K562 (cell line): ENCODE results near the gene TP73. TPM values are rescaled to one million over a fixed set of nuclear protein-coding genes. Genes with fewer than 3 reads are reported as not detected.

Source experiments
- ATAC-seq: fragments of 200-7000 bp; cut with Tn5 transposase; 3 replicates; pipeline ENCODE4 v1.9.1; 2020; ENCODE audit warnings: moderate library complexity
- BruUV-seq: library from RNA; stranded (reverse); fragments of 400-500 nt; replicated peaks from 2 replicates; lab custom pipeline; 2021; lab: Mats Ljungman, UMichigan
- CTCF ChIA-PET: fragments of 300-600 bp; formaldehyde crosslinking; extraction: SDS; loops from one replicate; lab custom pipeline; 2021; ENCODE audit warnings: low intra/inter-chr PET ratio; lab: Yijun Ruan, JAX
- POLR2A ChIA-PET: fragments of 300-600, 350-650 bp; sonication (Branson Sonifier 250); formaldehyde crosslinking; extraction: SDS; loops from one replicate; lab custom pipeline; 2021; ENCODE audit warnings: antibody characterized with exemption, inconsistent platforms; lab: Yijun Ruan, JAX
- DNase-seq, 4 experiments: peaks; one replicate each; pipeline versions ENCODE4 v3.0.0 to v3.0.0-alpha.2; 2011 to 2018; ENCODE audit warnings: low spot score in 3 of 4, mixed read lengths in 3 of 4; ENCODE audit errors: extremely low read depth in 1 of 4
- FAIRE-seq: peaks from 2 replicates; lab custom pipeline; 2011; peaks lifted over from hg19 to GRCh38; lab: Jason Lieb, UNC
- H2AFZ ChIP-seq: 2 replicates; pipeline ENCODE4 v1.6.0; 2011; ENCODE audit warnings: low read depth, low read length, control low read depth, inconsistent platforms
- H3K27ac ChIP-seq: fragments of 200-600 bp; 3 replicates; pipeline ENCODE4 v1.8.0; 2011; ENCODE audit warnings: low read depth, mild to moderate bottlenecking, control low read depth, inconsistent platforms, low read length, moderate library complexity, mixed read lengths; ENCODE audit errors: extremely low read depth
- H3K27me3 ChIP-seq, 2 experiments: fragments of 300-600 bp in 1 of 2; 2 replicates in 1 of 2; 3 replicates in 1 of 2; pipeline versions ENCODE4 v1.6.0 to v1.8.0; 2011; ENCODE audit warnings: inconsistent platforms in 2 of 2, low read length in 2 of 2, mild to moderate bottlenecking in 1 of 2, mixed read lengths in 1 of 2, moderate library complexity in 1 of 2; ENCODE audit not compliant: control insufficient read depth in 2 of 2, insufficient read depth in 2 of 2
- H3K36me3 ChIP-seq: fragments of 300-600 bp; 3 replicates; pipeline ENCODE4 v1.8.0; 2011; ENCODE audit warnings: mild to moderate bottlenecking, low read length, inconsistent platforms; ENCODE audit not compliant: control insufficient read depth, insufficient read depth
- H3K4me1 ChIP-seq, 2 experiments: fragments of 200-600 bp in 1 of 2; replicated peaks in 1 of 2; 2 replicates in 1 of 2; 3 replicates in 1 of 2; pipeline versions ENCODE4 v1.5.1 to v1.8.0; 2011; ENCODE audit warnings: inconsistent platforms in 2 of 2, low read length in 2 of 2, mild to moderate bottlenecking in 1 of 2, mixed read lengths in 1 of 2, moderate library complexity in 1 of 2; ENCODE audit not compliant: control insufficient read depth in 2 of 2, insufficient read depth in 2 of 2
- H3K4me2 ChIP-seq: 2 replicates; pipeline ENCODE4 v1.6.1; 2011; ENCODE audit warnings: low read length, control low read depth, inconsistent platforms, mixed read lengths; ENCODE audit not compliant: insufficient read depth
- H3K4me3 ChIP-seq: fragments of 200-600 bp; sonication (generic), shearing (Covaris generic); 2 replicates; pipeline ENCODE4 v1.5.1; 2016; ENCODE audit warnings: control low read depth, inconsistent platforms
- H3K79me2 ChIP-seq: fragments of 200-600 bp; 3 replicates; pipeline ENCODE4 v1.8.0; 2011; ENCODE audit warnings: low read length, inconsistent platforms; ENCODE audit not compliant: control insufficient read depth, insufficient read depth
- H3K9ac ChIP-seq, 2 experiments: 2 replicates each; pipeline versions ENCODE4 v1.6.0 to v1.6.1; 2011; ENCODE audit warnings: low read depth in 2 of 2, low read length in 2 of 2, control low read depth in 1 of 2, inconsistent platforms in 1 of 2, mild to moderate bottlenecking in 1 of 2, mixed read lengths in 1 of 2; ENCODE audit not compliant: insufficient read depth in 1 of 2
- H3K9me1 ChIP-seq: one replicate; pipeline ENCODE4 v1.6.0; 2011; ENCODE audit warnings: inconsistent platforms, mild to moderate bottlenecking, low read length, moderate library complexity; ENCODE audit not compliant: control insufficient read depth, insufficient read depth
- H3K9me3 ChIP-seq: replicated peaks from 2 replicates; pipeline ENCODE4 v1.5.1; 2011; ENCODE audit warnings: low read depth, low read length, inconsistent platforms; ENCODE audit not compliant: control insufficient read depth, insufficient read depth
- H4K20me1 ChIP-seq: replicated peaks from 2 replicates; pipeline ENCODE4 v1.6.1; 2011; ENCODE audit warnings: low read length, inconsistent platforms, mixed read lengths; ENCODE audit not compliant: control insufficient read depth, insufficient read depth
- BMI1 ChIP-seq: fragments of 150-350 bp; IDR thresholded peaks from 2 replicates; pipeline ENCODE4 v1.6.1; 2014; ENCODE audit warnings: low read length
- ELF4 ChIP-seq: fragments of 450-650 bp; formaldehyde crosslinking; IDR thresholded peaks from 2 replicates; pipeline ENCODE4 v1.4.0; 2022; ENCODE audit warnings: missing genetic modification characterization
- PHF20 ChIP-seq: fragments of 450-650 bp; IDR thresholded peaks from 2 replicates; pipeline ENCODE4 v1.6.1; 2018; ENCODE audit not compliant: partially characterized antibody
- SETDB1 ChIP-seq: IDR thresholded peaks from one replicate; pipeline ENCODE4 v1.6.1; 2012; ENCODE audit warnings: low read length, control low read depth, inconsistent platforms
- TAF15 ChIP-seq: fragments of 200-400 bp; formaldehyde crosslinking; IDR thresholded peaks from 2 replicates; pipeline ENCODE4 v1.6.1; 2017; ENCODE audit warnings: mild to moderate bottlenecking, low read depth, low read length, moderate library complexity
- WGBS: fragments of 100-300 bp; shearing (Covaris generic); methylation state at CpG from one replicate; pipeline ENCODE4 v1.1.6; 2016; ENCODE audit warnings: low coverage, mixed read lengths; ENCODE audit not compliant: insufficient coverage; ENCODE audit errors: missing lambda C conversion rate; 5-methylcytosine and 5-hydroxymethylcytosine counted together
- in situ Hi-C: fragments of 300-500 bp; cut with MboI; formaldehyde crosslinking; loops from 4 replicates; pipeline ENCODE4 v1.15.0; 2018; ENCODE audit warnings: inconsistent platforms, mixed read lengths
- intact Hi-C: fragments of 100-400 bp; cut with micrococcal nuclease; formaldehyde crosslinking; loops from 2 replicates; pipeline ENCODE4 v1.14.2; 2022
- polyA plus RNA-seq, 8 experiments: library from polyadenylated mRNA; depleted of rRNA in 4 of 8; stranded (reverse) in 5 of 8; unstranded in 3 of 8; fragments of >200 nt; fragmentation: Nextera tagmentation in 2 of 8; fragmentation: Illumina TruSeq in 1 of 8; extraction: Ambion mirVana in 2 of 8; extraction: Trizol in 1 of 8; gene quantifications; 2 replicates each; pipeline versions ENCODE4 v1.2.1 to v1.2.3, GENCODE V29; 2011 to 2014; ENCODE audit warnings: inconsistent platforms in 1 of 8, missing spikeins in 1 of 8
- total RNA-seq, 7 experiments: library from RNA; depleted of rRNA in 6 of 7; stranded (reverse); fragments of >200 nt in 6 of 7; fragmentation: Illumina TruSeq in 2 of 7; extraction: Trizol in 2 of 7; gene quantifications; 2 replicates each; pipeline versions ENCODE4 v1.2.1 to v1.2.3, GENCODE V29; 2011 to 2021; ENCODE audit warnings: low replicate concordance in 1 of 7
- TF ChIP-seq, protein P1 (sequence below): sonication (generic); formaldehyde crosslinking; IDR thresholded peaks from 2 replicates; pipeline ENCODE4 v1.8.0; 2022; ENCODE audit warnings: mild to moderate bottlenecking, missing genetic modification reagents, borderline replicate concordance
- TF ChIP-seq, protein P2 (sequence below): fragments of 450-650 bp; formaldehyde crosslinking; IDR thresholded peaks from 2 replicates; pipeline ENCODE4 v1.4.0; 2022; ENCODE audit warnings: missing genetic modification characterization
- TF ChIP-seq, protein P3 (sequence below), 2 experiments: fragments of 450-650 bp; conservative IDR thresholded peaks; 2 replicates each; pipeline ENCODE4 v1.6.1; 2017; ENCODE audit warnings: mild to moderate bottlenecking in 2 of 2, moderate library complexity in 2 of 2
- TF ChIP-seq, protein P4 (sequence below): sonication (generic); formaldehyde crosslinking; IDR thresholded peaks from 2 replicates; pipeline ENCODE4 v1.8.0; 2022; ENCODE audit warnings: missing genetic modification reagents, mild to moderate bottlenecking, borderline replicate concordance
- TF ChIP-seq, protein P5 (sequence below): fragments of 250-450 bp; sonication (Bioruptor Pico); IDR thresholded peaks from 2 replicates; pipeline ENCODE4 v1.5.0; 2020; ENCODE audit warnings: mild to moderate bottlenecking, borderline replicate concordance

TP73 gene
- total and polyA plus RNA-seq, 9 of the 15 experiments (the other 6 are each of a cell fraction or from before 2014, with no cell fraction given): 0.07 to 1.6 (median 0.40) TPM; not detected in 2

DNA sequence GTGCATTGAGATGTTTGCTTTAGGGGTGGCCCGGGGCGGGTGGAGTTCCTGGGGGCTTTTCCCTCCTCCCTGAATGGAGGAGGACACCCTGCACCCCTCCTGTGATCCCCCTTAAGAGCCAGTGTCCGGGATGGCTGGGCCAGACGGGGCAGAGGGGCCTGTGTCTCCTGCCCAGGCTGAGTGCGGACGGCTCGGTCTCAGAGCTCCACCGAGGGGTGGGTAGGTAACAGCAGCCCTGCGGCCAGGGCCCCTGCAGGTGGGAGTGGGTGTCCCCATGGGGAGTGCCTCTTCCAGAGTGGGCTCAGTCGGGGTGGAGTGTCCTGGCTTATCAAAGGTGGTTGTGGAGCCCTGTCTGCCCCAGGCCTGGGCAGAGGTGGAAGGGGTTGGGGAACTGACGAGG is 23.1 kb downstream of the TP73 start:
- ChIA-PET CTCF (no interaction called here), POLR2A (no interaction called here)
- 14% methylated on average over 11 of the region's 11 CpGs for WGBS
- DNase-seq: no peak
- TF ChIP-seq, protein P1, sequence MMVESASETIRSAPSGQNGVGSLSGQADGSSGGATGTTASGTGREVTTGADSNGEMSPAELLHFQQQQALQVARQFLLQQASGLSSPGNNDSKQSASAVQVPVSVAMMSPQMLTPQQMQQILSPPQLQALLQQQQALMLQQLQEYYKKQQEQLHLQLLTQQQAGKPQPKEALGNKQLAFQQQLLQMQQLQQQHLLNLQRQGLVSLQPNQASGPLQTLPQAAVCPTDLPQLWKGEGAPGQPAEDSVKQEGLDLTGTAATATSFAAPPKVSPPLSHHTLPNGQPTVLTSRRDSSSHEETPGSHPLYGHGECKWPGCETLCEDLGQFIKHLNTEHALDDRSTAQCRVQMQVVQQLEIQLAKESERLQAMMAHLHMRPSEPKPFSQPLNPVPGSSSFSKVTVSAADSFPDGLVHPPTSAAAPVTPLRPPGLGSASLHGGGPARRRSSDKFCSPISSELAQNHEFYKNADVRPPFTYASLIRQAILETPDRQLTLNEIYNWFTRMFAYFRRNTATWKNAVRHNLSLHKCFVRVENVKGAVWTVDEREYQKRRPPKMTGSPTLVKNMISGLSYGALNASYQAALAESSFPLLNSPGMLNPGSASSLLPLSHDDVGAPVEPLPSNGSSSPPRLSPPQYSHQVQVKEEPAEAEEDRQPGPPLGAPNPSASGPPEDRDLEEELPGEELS (CRISPR knock-in tag): no peak
- TF ChIP-seq PHF20: no peak
- TF ChIP-seq BMI1: no peak
- no peak for TF ChIP-seq TAF15
- TF ChIP-seq, protein P2, sequence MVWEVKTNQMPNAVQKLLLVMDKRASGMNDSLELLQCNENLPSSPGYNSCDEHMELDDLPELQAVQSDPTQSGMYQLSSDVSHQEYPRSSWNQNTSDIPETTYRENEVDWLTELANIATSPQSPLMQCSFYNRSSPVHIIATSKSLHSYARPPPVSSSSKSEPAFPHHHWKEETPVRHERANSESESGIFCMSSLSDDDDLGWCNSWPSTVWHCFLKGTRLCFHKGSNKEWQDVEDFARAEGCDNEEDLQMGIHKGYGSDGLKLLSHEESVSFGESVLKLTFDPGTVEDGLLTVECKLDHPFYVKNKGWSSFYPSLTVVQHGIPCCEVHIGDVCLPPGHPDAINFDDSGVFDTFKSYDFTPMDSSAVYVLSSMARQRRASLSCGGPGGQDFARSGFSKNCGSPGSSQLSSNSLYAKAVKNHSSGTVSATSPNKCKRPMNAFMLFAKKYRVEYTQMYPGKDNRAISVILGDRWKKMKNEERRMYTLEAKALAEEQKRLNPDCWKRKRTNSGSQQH (CRISPR knock-in tag): no peak
- TF ChIP-seq ELF4 (CRISPR knock-in tag): no peak
- no peak for TF ChIP-seq SETDB1
- TF ChIP-seq, protein P3, sequence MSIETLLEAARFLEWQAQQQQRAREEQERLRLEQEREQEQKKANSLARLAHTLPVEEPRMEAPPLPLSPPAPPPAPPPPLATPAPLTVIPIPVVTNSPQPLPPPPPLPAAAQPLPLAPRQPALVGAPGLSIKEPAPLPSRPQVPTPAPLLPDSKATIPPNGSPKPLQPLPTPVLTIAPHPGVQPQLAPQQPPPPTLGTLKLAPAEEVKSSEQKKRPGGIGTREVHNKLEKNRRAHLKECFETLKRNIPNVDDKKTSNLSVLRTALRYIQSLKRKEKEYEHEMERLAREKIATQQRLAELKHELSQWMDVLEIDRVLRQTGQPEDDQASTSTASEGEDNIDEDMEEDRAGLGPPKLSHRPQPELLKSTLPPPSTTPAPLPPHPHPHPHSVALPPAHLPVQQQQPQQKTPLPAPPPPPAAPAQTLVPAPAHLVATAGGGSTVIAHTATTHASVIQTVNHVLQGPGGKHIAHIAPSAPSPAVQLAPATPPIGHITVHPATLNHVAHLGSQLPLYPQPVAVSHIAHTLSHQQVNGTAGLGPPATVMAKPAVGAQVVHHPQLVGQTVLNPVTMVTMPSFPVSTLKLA (conservative IDR thresholded peaks at IDR 0.05): no peak
- TF ChIP-seq, protein P4, sequence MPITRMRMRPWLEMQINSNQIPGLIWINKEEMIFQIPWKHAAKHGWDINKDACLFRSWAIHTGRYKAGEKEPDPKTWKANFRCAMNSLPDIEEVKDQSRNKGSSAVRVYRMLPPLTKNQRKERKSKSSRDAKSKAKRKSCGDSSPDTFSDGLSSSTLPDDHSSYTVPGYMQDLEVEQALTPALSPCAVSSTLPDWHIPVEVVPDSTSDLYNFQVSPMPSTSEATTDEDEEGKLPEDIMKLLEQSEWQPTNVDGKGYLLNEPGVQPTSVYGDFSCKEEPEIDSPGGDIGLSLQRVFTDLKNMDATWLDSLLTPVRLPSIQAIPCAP (CRISPR knock-in tag): no peak
- TF ChIP-seq, protein P5, sequence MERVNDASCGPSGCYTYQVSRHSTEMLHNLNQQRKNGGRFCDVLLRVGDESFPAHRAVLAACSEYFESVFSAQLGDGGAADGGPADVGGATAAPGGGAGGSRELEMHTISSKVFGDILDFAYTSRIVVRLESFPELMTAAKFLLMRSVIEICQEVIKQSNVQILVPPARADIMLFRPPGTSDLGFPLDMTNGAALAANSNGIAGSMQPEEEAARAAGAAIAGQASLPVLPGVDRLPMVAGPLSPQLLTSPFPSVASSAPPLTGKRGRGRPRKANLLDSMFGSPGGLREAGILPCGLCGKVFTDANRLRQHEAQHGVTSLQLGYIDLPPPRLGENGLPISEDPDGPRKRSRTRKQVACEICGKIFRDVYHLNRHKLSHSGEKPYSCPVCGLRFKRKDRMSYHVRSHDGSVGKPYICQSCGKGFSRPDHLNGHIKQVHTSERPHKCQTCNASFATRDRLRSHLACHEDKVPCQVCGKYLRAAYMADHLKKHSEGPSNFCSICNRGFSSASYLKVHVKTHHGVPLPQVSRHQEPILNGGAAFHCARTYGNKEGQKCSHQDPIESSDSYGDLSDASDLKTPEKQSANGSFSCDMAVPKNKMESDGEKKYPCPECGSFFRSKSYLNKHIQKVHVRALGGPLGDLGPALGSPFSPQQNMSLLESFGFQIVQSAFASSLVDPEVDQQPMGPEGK: no peak
- ATAC-seq: no peak
- in situ Hi-C loops: no loop called here
- intact Hi-C loops: no loop called here
- peaks cover 4% of the 10 kb centered on the region for H3K9me1 ChIP-seq
- FAIRE-seq: no peak
- peaks cover 55% of the 10 kb centered on the region for H4K20me1 ChIP-seq
- BruUV-seq: no TSS peak
- H3K27me3 ChIP-seq: peaks cover 40 to 74% of the 10 kb centered on the region in 2 experiments; a peak in 4 of 5 replicates
- H3K79me2 ChIP-seq: no peaks in the 10 kb centered on the region
- H3K9me3 ChIP-seq: no peaks in the 10 kb centered on the region
- H3K9ac ChIP-seq: no peak overlapping the region
- no peak overlapping the region for H3K4me3 ChIP-seq
- no peak overlapping the region for H3K4me2 ChIP-seq
- H2AFZ ChIP-seq: no peak overlapping the region
- H3K4me1 ChIP-seq: peaks cover 3 to 67% of the 10 kb centered on the region in 2 experiments; a peak in 3 of 5 replicates
- no peaks in the 10 kb centered on the region for H3K36me3 ChIP-seq
- H3K27ac ChIP-seq: no peak overlapping the region
